Chondrocyte (in vitro differentiated cells): ENCODE data around the gene VAV2. TPM values are rescaled to one million over a fixed set of nuclear protein-coding genes. Genes with fewer than 3 reads are reported as not detected.

Source experiments
- DNase-seq: peaks from one replicate; pipeline ENCODE4 v3.0.0; 2021; ENCODE audit warnings: mixed read lengths, low spot score
- H3K27ac Mint-ChIP-seq: one replicate; pipeline ENCODE4 v1.8.0; 2021; ENCODE audit warnings: mild to moderate bottlenecking, moderate library complexity, mixed read lengths; ENCODE audit not compliant: unreplicated experiment
- H3K27me3 Mint-ChIP-seq: 2 replicates; pipeline ENCODE4 v1.8.0; 2021; ENCODE audit warnings: low read depth, mixed read lengths
- H3K36me3 Mint-ChIP-seq: 2 replicates; pipeline ENCODE4 v1.8.0; 2021; ENCODE audit warnings: low read depth, mixed read lengths
- H3K4me1 Mint-ChIP-seq: 2 replicates; pipeline ENCODE4 v1.8.0; 2021; ENCODE audit warnings: low read depth, mild to moderate bottlenecking, mixed read lengths
- H3K4me3 Mint-ChIP-seq: one replicate; pipeline ENCODE4 v1.8.0; 2021; ENCODE audit warnings: mild to moderate bottlenecking, moderate library complexity, mixed read lengths; ENCODE audit not compliant: unreplicated experiment
- H3K9me3 Mint-ChIP-seq: 2 replicates; pipeline ENCODE4 v1.8.0; 2021; ENCODE audit warnings: low read depth, mixed read lengths
- CTCF ChIP-seq: fragments of 200-600 bp; sonication (generic); IDR thresholded peaks from 2 replicates; pipeline ENCODE4 v1.5.0; 2021; ENCODE audit warnings: antibody characterized with exemption, mild to moderate bottlenecking, moderate library complexity
- total RNA-seq: library from RNA; stranded (reverse); gene quantifications from 3 replicates; pipeline ENCODE4 v1.2.1, GENCODE V29; 2021

Gene VAV2
- total RNA-seq, 1 donor from 2014 or later, result 17.7 TPM

- no peak for TF ChIP-seq CTCF
- no peaks in the 10 kb centered on the region for H3K9me3 Mint-ChIP-seq
- H3K36me3 Mint-ChIP-seq, result peaks cover 2% of the 10 kb centered on the region
- no peak overlapping the region for H3K27ac Mint-ChIP-seq
- H3K27me3 Mint-ChIP-seq, result no peaks in the 10 kb centered on the region
- peaks cover 16% of the 10 kb centered on the region for H3K4me1 Mint-ChIP-seq
- H3K4me3 Mint-ChIP-seq, result peak overlapping the region; percentile 76
- peak; percentile 83 for DNase-seq
Observed at GRCh38 chr9:134026581-134026980, 34.5 kb upstream of the VAV2 start.

- peak; percentile 92 for DNase-seq
- peak; percentile 61 for TF ChIP-seq CTCF
- no peaks in the 10 kb centered on the region for H3K9me3 Mint-ChIP-seq
- peaks cover 16% of the 10 kb centered on the region for H3K4me1 Mint-ChIP-seq
- H3K27me3 Mint-ChIP-seq, result no peaks in the 10 kb centered on the region
- H3K4me3 Mint-ChIP-seq, result peak overlapping the region; percentile 76
- no peak overlapping the region for H3K27ac Mint-ChIP-seq
- H3K36me3 Mint-ChIP-seq, result peaks cover 2% of the 10 kb centered on the region
Observed at GRCh38 chr9:134025606-134026541, 33.8 kb upstream of the VAV2 start.

- Mint-ChIP-seq H3K27ac (peak within 1 kb of the TSS; percentile 49), H3K4me1 (peaks cover 16% of the 10 kb centered on the region), H3K9me3 (no peaks in the 10 kb centered on the region), H3K36me3 (no peaks in the 10 kb centered on the region), H3K27me3 (no peaks in the 10 kb centered on the region), H3K4me3 (peak within 1 kb of the TSS; percentile 76)
- TF ChIP-seq CTCF, result no peak
- DNase-seq, result peak; percentile 99
Observed at GRCh38 chr9:134024828-134025605, 32.9 kb upstream of the VAV2 start, which contains the start of gene BRD3OS. Gene BRD3OS (plus strand): TSS chr9:134025481. CDS start chr9:134026748, 1,267 bp downstream.

DNA sequence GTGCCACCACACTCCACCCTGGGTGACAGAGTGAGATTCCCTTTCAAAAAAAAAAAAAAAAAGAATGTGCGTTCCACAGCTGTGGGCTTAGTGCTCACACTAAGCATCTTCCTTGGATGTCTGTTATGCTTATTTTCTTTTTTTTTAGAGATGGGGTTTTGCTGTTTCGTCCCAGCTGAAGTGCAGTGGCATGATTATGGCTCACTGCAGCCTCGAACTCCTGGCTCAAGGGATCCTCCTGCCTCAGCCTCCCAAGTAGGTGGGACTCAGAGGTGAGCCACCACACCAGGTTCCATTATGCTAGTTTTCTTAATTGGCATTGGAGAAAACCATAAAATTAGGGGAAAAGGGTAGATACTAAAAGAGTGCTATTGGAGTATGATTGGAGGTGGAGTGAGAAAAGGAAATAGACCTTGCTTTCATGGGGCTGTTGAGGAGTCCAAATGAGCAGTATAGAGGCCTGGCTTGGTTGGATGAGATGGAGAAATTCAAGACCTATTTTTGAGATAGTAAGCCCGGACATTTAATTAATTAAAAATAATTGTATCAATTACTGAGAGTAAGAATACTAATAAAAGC lies 32.2 kb upstream of the VAV2 start:
- TF ChIP-seq CTCF, result no peak
- H3K4me3 Mint-ChIP-seq, result peak overlapping the region; percentile 69
- no peaks in the 10 kb centered on the region for H3K27me3 Mint-ChIP-seq
- peaks cover 16% of the 10 kb centered on the region for H3K4me1 Mint-ChIP-seq
- H3K36me3 Mint-ChIP-seq, result no peaks in the 10 kb centered on the region
- no peaks in the 10 kb centered on the region for H3K9me3 Mint-ChIP-seq
- peak; percentile 14 for DNase-seq
- H3K27ac Mint-ChIP-seq, result peak overlapping the region; percentile 49

DNA sequence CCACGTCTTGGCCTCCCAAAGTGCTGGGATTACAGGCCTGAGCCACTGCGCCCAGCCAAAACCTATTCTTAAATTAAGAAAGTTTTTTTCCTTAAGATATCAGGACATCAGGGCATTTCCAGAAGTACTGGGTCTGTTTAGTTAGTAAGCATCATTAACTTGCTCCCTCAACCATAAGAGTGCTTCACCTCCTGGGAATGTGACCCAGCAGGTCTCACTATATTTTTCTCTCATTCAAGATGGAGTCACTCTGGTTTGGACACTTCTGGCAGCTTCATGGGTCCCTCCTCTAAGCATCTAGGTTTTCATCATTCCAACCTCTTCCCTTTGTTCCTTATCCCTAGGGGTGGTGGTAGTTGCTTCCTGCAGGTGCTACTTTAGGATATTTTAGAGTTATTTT lies 22.8 kb upstream of the VAV2 start:
- no peak for TF ChIP-seq CTCF
- no peak overlapping the region for H3K4me3 Mint-ChIP-seq
- no peaks in the 10 kb centered on the region for H3K4me1 Mint-ChIP-seq
- no peak for DNase-seq
- H3K36me3 Mint-ChIP-seq, result peaks cover 4% of the 10 kb centered on the region
- H3K27ac Mint-ChIP-seq, result no peak overlapping the region
- H3K9me3 Mint-ChIP-seq, result no peaks in the 10 kb centered on the region
- no peaks in the 10 kb centered on the region for H3K27me3 Mint-ChIP-seq
